ENCODE results near the gene UMODL1. TPM values are rescaled to one million over a fixed set of nuclear protein-coding genes. Genes with fewer than 3 reads are reported as not detected.

The UMODL1 gene
- total RNA-seq, 2 experiments from 2014 or later, result 7.4 to 12.3 TPM

- TF ChIP-seq CTCF (conservative IDR thresholded peaks at IDR 0.05; ENCODE audit: low read length), result no peak
- no peak for TF ChIP-seq EZH2phosphoT487 (IDR thresholded peaks at IDR 0.05; ENCODE audit: borderline replicate concordance, low read depth, low read length)
- ChIA-PET CTCF (ENCODE audit: unreplicated experiment) (no interaction called here), POLR2A (interaction anchor here (3.5 kb wide), 1 partner anchor 8 kb away, joined by 23 read pairs; no protein-coding TSS in a partner anchor)
- intact Hi-C loops (cut with micrococcal nuclease; ENCODE audit: unreplicated experiment), result no loop called here
- Histone ChIP-seq H3K4me1 (ENCODE audit: insufficient read depth, low read length, poor library complexity, severe bottlenecking) (peaks cover 54% of the 10 kb centered on the region), H3K9me3 (ENCODE audit: low read length) (no peaks in the 10 kb centered on the region), H3K36me3 (ENCODE audit: insufficient read depth, low read length) (peaks cover 46% of the 10 kb centered on the region), H3K27ac (ENCODE audit: low read depth, low read length, poor library complexity, severe bottlenecking) (no peak overlapping the region), H3K79me2 (ENCODE audit: insufficient read depth, low read depth, low read length) (peaks cover 2% of the 10 kb centered on the region; the same call in 1 of the 2 replicates), H4K20me1 (ENCODE audit: insufficient read depth, low read length) (no peaks in the 10 kb centered on the region), H3K9me2 (ENCODE audit: insufficient read depth, low read length) (no peaks in the 10 kb centered on the region), H3K4me2 (ENCODE audit: low read length) (no peak overlapping the region), H3K4me3 (ENCODE audit: low read depth, low read length, poor library complexity, severe bottlenecking) (no peak overlapping the region), H2AFZ (ENCODE audit: low read length) (no peak overlapping the region)
- DNase-seq (ENCODE audit: low spot score), result no peak
- no TSS peak for BruUV-seq (replicated peaks)
These were observed 56.3 kb downstream of the UMODL1 start for GRCh38 chr21:42127164-42128150.

GRCh38 chr21:42129300-42130266 lies 58.5 kb downstream of the UMODL1 start:
- intact Hi-C loops (cut with micrococcal nuclease; ENCODE audit: unreplicated experiment), result no loop called here
- Histone ChIP-seq H2AFZ (ENCODE audit: low read length) (no peak overlapping the region), H3K4me3 (ENCODE audit: low read depth, low read length, poor library complexity, severe bottlenecking) (no peak overlapping the region), H3K9me2 (ENCODE audit: insufficient read depth, low read length) (no peaks in the 10 kb centered on the region), H3K4me1 (ENCODE audit: insufficient read depth, low read length, poor library complexity, severe bottlenecking) (peaks cover 34% of the 10 kb centered on the region), H3K4me2 (ENCODE audit: low read length) (peak overlapping the region; percentile 39), H3K79me2 (ENCODE audit: insufficient read depth, low read depth, low read length) (no peaks in the 10 kb centered on the region), H3K9me3 (ENCODE audit: low read length) (no peaks in the 10 kb centered on the region), H3K27ac (ENCODE audit: low read depth, low read length, poor library complexity, severe bottlenecking) (peak overlapping the region; percentile 63), H4K20me1 (ENCODE audit: insufficient read depth, low read length) (no peaks in the 10 kb centered on the region), H3K36me3 (ENCODE audit: insufficient read depth, low read length) (peaks cover 48% of the 10 kb centered on the region)
- peak; percentile 47 for DNase-seq (ENCODE audit: low spot score)
- POLR2A ChIA-PET, result interaction anchor here (0.6 to 3.5 kb wide), 6 partner anchors 10 to 59 kb away, joined by 3 to 23 read pairs (median 4); no protein-coding TSS in a partner anchor
- BruUV-seq (replicated peaks), result no TSS peak
- CTCF ChIA-PET (ENCODE audit: unreplicated experiment), result no interaction called here
- TF ChIP-seq EZH2phosphoT487 (IDR thresholded peaks at IDR 0.05; ENCODE audit: borderline replicate concordance, low read depth, low read length), result no peak
- no peak for TF ChIP-seq CTCF (conservative IDR thresholded peaks at IDR 0.05; ENCODE audit: low read length)

Data from OCI-LY7 (cell line).